ENCODE measurements around the gene KIAA0513.

DNA sequence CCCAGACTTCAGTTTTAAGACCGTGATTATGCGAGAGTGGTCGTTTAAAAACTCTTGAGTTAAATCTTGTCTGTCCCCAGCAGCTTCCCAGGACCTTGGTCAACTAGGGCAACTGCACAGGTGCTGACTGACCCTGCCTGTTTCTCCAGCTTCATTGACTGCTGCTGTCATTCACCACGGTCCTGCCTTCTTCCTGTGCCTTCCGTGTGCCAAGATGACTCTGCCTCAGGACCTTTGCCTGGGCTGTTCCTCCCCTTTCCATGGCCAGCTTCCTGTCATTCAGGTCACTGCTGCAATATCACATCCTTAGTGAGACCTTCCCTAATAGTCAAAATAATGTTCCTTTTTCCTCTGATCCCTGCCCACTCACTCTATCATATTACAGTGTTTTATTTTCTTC lies 3.9 kb downstream of the KIAA0513 start:
- no peak for TF ChIP-seq POLR2A (IDR thresholded peaks at IDR 0.05)
- TF ChIP-seq, protein P1, sequence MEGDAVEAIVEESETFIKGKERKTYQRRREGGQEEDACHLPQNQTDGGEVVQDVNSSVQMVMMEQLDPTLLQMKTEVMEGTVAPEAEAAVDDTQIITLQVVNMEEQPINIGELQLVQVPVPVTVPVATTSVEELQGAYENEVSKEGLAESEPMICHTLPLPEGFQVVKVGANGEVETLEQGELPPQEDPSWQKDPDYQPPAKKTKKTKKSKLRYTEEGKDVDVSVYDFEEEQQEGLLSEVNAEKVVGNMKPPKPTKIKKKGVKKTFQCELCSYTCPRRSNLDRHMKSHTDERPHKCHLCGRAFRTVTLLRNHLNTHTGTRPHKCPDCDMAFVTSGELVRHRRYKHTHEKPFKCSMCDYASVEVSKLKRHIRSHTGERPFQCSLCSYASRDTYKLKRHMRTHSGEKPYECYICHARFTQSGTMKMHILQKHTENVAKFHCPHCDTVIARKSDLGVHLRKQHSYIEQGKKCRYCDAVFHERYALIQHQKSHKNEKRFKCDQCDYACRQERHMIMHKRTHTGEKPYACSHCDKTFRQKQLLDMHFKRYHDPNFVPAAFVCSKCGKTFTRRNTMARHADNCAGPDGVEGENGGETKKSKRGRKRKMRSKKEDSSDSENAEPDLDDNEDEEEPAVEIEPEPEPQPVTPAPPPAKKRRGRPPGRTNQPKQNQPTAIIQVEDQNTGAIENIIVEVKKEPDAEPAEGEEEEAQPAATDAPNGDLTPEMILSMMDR (IDR thresholded peaks at IDR 0.05), result no peak

Data from tibial nerve (tissue), 3 donors.